Lower lobe of right lung (tissue), 2 donors: ENCODE data around the gene SERTAD2. TPM values are rescaled to one million over a fixed set of nuclear protein-coding genes. Genes with fewer than 3 reads are reported as not detected.
A peak's percentile ranks its signal among the peaks of the same experiment; 100 is the strongest.

Experiments used
- ATAC-seq, 2 donors: fragments of 200-7000 bp; cut with Tn5 transposase; one replicate each; pipeline ENCODE4 v1.9.1; 2020 to 2022; ENCODE audit warnings: mild to moderate bottlenecking in 2 of 2, moderate library complexity in 2 of 2
- DNase-seq: peaks from one replicate; pipeline ENCODE4 v3.0.0-alpha.2; 2020
- H3K27ac ChIP-seq: fragments of 200-600 bp; one replicate; pipeline ENCODE4 v1.8.0; 2022
- H3K27me3 ChIP-seq: fragments of 200-600 bp; one replicate; pipeline ENCODE4 v1.8.0; 2022; ENCODE audit warnings: low read depth
- H3K36me3 ChIP-seq: fragments of 200-600 bp; one replicate; pipeline ENCODE4 v1.8.0; 2022; ENCODE audit warnings: mild to moderate bottlenecking
- H3K4me1 ChIP-seq: fragments of 200-600 bp; one replicate; pipeline ENCODE4 v1.8.0; 2022
- H3K4me3 ChIP-seq: fragments of 200-600 bp; one replicate; pipeline ENCODE4 v1.8.0; 2022; ENCODE audit warnings: mild to moderate bottlenecking
- H3K9me3 ChIP-seq: fragments of 200-600 bp; one replicate; pipeline ENCODE4 v1.8.0; 2022
- intact Hi-C: fragments of 100-400 bp; cut with DNase I; formaldehyde crosslinking; loops from one replicate; pipeline ENCODE4 v1.11.0; 2022
- total RNA-seq: library from RNA; stranded (reverse); fragmentation: NEBNext Ultra II Directional; extraction: Animal tissue kit (Norgen Biotek cat#: 25700); gene quantifications from one replicate; pipeline ENCODE4 v1.2.1, GENCODE V29; 2021
- TF ChIP-seq, protein P1 (sequence below): fragments of 200-600 bp; IDR thresholded peaks from one replicate; pipeline ENCODE4 v1.8.0; 2022; ENCODE audit warnings: antibody characterized with exemption, mild to moderate bottlenecking
- donor health status: DM: no; HTN: yes; CAD: no; lungs with severe emphysema.

Gene SERTAD2
- total RNA-seq, 1 donor from 2014 or later: 20.1 TPM

DNA sequence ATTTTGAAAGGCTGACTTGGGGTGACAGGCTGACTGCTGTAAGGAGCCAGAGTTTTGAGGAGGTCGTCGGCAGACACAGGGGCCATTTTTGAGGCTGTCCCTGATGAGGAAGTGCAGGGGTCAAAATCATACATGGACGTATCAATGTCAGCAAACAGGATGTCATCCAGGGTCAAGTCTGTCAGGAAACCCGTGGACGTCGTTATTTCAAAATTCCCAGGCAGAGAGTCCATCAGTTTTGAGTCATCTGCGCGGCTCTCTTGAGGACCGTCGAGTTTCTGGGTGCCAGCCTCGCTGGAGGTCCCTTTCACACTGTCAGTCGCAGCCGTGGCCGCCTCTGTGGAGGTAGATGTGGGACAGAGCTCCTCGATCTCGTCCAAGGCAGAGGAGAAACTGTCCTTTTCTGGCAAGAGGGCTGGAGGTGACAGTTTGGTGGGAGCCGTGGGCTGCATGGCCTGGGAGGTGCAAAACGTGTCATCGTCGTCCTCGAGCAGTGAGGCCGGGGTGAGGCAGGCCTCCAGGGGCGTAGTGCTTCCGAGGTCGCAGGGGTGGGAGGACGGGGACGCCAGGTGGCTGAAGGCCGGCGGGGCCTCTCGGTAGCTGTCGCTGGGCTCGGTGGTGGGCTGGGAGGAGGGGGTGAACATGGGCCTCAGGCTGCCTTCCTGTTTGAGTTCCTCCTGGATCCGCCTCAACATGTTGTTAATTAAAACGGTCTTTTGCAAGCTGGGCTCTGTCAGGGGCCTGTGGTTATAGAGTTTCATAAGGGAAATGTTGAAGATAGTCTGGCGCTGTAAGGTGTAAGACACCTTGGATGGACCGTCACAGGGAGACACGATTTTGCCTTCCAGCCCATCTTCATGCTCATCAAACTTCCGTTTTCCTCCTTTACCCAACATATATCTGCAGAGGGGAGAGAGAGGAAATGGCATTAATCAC, 17.5 kb downstream of the SERTAD2 start:
- Histone ChIP-seq H3K27ac (no peak overlapping the region), H3K27me3 (no peaks in the 10 kb centered on the region), H3K36me3 (peaks cover 44% of the 10 kb centered on the region), H3K4me3 (no peak overlapping the region), H3K9me3 (no peaks in the 10 kb centered on the region), H3K4me1 (peaks cover 63% of the 10 kb centered on the region)
- ATAC-seq: peak; percentile 23 to 26
- intact Hi-C loops: no loop called here
- no peak for DNase-seq
- TF ChIP-seq, protein P1, sequence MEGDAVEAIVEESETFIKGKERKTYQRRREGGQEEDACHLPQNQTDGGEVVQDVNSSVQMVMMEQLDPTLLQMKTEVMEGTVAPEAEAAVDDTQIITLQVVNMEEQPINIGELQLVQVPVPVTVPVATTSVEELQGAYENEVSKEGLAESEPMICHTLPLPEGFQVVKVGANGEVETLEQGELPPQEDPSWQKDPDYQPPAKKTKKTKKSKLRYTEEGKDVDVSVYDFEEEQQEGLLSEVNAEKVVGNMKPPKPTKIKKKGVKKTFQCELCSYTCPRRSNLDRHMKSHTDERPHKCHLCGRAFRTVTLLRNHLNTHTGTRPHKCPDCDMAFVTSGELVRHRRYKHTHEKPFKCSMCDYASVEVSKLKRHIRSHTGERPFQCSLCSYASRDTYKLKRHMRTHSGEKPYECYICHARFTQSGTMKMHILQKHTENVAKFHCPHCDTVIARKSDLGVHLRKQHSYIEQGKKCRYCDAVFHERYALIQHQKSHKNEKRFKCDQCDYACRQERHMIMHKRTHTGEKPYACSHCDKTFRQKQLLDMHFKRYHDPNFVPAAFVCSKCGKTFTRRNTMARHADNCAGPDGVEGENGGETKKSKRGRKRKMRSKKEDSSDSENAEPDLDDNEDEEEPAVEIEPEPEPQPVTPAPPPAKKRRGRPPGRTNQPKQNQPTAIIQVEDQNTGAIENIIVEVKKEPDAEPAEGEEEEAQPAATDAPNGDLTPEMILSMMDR: no peak

DNA sequence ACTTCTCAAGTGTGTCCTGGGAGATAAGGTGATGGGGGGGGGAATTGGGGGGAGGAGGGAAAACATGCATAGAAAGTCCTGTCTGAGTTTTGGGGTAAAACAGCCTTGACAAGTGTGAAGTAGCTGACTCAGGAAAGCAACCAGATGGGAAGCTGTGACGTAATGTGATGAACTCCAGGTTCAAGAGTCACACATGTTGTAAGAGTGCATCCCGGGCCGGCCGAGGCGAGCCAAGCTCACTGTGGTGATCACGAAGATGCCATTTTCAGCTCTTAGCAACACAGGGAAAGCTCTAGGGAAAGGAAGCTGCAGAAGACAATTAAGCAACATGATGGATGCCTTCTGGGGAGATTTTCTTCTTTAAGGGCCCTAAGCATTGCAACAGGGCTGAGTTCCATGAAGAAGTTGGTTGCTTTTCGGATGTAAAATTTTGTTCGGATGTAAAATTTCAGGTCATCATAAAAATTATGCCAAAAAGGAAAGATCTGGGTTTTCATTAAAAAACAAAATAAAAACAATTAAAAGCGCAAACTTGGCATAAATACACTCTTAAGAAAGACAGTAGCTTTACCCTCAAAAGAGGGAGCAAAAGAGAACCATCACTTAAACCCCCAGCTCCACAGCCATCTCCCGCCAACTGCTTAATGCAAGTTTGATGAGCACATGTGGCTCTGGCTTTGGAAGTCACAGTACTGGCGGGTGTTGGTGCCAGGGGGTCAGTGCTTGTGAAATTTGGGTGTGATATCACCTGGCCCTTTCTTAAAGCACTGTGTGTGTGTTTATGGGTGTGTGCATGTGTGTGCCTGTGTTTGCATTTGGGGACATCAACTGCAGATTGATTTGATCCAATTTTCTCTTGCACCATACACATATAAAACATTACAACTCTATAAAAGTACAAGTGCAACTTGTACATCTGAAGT, 19.1 kb downstream of the SERTAD2 start:
- H3K27me3 ChIP-seq: no peaks in the 10 kb centered on the region
- ATAC-seq (no peak), DNase-seq (no peak)
- peaks cover 52% of the 10 kb centered on the region for H3K4me1 ChIP-seq
- no peak overlapping the region for H3K27ac ChIP-seq
- intact Hi-C loops: no loop called here
- H3K4me3 ChIP-seq: no peak overlapping the region
- TF ChIP-seq, protein P1: no peak
- peaks cover 44% of the 10 kb centered on the region for H3K36me3 ChIP-seq
- no peaks in the 10 kb centered on the region for H3K9me3 ChIP-seq

DNA sequence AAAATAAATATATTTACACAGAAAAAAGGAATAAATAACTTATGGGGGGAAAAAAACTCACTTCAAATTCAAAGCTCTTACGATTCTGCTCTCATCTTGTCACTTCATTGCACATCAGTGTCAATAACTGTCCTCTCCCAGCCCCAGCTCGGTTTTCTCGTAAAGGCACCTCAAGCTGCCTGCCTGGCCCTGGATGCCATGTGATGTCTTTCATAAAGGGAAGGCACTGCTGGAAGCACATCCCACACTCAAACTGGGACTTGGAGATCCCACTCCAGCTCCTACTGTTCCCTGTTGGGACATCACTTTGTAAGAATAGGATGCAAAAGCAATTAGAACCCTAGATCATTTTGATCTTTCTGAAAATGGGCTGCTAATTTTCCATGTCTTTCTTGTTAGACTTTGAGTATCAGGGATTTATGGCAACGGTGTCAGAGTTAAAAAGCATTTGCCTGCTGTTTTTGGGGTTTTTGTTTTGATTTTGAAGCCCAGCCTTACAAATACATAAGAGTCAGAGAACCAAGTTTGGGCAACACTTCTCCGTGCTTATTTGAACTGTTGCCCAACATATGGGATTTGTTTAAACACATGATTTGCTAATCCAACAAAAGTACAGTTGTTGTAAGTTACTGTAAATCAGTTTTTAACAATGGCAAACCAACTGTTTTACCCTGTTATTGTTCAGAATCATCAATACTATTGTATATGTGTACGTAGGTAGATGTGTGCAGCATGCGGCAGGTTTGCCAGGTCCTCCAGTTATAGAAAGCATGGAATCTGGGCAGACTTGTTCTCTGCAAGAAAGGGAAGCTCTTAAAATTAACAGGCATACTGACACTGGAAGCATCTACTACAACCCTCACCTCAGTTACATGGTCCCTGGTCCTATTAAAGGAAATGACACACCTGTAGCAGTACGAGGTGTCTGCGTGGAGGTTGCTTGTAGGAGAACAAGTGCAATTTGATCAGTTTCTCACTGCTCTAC, 20.6 kb downstream of the SERTAD2 start:
- no peak overlapping the region for H3K4me3 ChIP-seq
- H3K9me3 ChIP-seq: no peaks in the 10 kb centered on the region
- no peaks in the 10 kb centered on the region for H3K27me3 ChIP-seq
- ATAC-seq (no peak), DNase-seq (no peak)
- intact Hi-C loops: no loop called here
- peaks cover 44% of the 10 kb centered on the region for H3K36me3 ChIP-seq
- TF ChIP-seq, protein P1: no peak
- H3K27ac ChIP-seq: no peak overlapping the region
- H3K4me1 ChIP-seq: peaks cover 47% of the 10 kb centered on the region

DNA sequence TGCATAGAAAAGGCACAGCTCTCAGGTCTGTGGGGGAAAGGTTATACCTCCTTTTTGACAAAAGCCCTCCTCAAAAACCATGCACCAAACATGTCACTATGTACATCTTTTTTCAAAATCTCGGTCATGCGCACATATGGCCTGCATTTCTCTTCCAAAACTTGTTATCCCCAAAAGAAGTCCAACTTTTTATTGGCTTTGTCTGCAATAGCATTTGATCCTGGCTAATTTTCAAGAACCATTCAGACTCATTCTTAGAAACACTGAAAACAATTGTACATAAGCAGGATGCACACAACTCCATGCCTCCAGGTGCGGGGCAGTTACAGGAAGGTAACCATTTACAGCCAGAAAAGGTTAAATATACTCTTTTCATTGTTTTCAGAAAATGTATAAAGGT, 21.9 kb downstream of the SERTAD2 start:
- H3K4me3 ChIP-seq: no peak overlapping the region
- TF ChIP-seq, protein P1: no peak
- ATAC-seq (no peak), DNase-seq (no peak)
- H3K36me3 ChIP-seq: peaks cover 44% of the 10 kb centered on the region
- H3K27me3 ChIP-seq: no peaks in the 10 kb centered on the region
- no peak overlapping the region for H3K27ac ChIP-seq
- intact Hi-C loops: no loop called here
- H3K9me3 ChIP-seq: no peaks in the 10 kb centered on the region
- peaks cover 34% of the 10 kb centered on the region for H3K4me1 ChIP-seq
